Measurements from ENCODE around the gene AFDN. TPM values are rescaled to one million over a fixed set of nuclear protein-coding genes. Genes with fewer than 3 reads are reported as not detected.

AFDN gene
- total RNA-seq, 1 donor from 2014 or later, result 552 TPM

DNA sequence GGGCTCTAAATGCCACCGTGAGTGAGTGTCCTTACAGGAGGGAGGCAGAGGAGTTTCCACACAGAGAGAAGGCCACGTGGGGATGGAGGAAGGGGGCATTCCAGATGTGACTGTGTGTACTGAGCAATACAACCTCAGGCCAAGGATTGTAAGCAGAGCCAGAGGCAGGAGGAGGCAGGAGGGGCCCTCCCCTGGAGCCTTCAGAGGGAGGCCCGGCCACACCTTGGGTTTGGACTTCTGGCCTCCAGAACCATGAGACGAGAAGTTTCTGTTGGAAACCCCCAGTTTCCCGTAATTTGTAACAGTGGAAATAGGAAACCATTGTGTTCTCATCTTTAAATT lies 161.4 kb downstream of the AFDN start:
- Mint-ChIP-seq H3K4me1 (ENCODE audit: low read depth, unreplicated experiment) (no peaks in the 10 kb centered on the region), H3K9me3 (ENCODE audit: unreplicated experiment) (peaks cover 8% of the 10 kb centered on the region), H3K27ac (ENCODE audit: unreplicated experiment) (no peak overlapping the region), H3K27me3 (ENCODE audit: unreplicated experiment) (peaks cover 7% of the 10 kb centered on the region), H3K36me3 (ENCODE audit: unreplicated experiment) (peaks cover 15% of the 10 kb centered on the region), H3K4me3 (ENCODE audit: unreplicated experiment) (no peak overlapping the region)
- TF ChIP-seq, protein P1, sequence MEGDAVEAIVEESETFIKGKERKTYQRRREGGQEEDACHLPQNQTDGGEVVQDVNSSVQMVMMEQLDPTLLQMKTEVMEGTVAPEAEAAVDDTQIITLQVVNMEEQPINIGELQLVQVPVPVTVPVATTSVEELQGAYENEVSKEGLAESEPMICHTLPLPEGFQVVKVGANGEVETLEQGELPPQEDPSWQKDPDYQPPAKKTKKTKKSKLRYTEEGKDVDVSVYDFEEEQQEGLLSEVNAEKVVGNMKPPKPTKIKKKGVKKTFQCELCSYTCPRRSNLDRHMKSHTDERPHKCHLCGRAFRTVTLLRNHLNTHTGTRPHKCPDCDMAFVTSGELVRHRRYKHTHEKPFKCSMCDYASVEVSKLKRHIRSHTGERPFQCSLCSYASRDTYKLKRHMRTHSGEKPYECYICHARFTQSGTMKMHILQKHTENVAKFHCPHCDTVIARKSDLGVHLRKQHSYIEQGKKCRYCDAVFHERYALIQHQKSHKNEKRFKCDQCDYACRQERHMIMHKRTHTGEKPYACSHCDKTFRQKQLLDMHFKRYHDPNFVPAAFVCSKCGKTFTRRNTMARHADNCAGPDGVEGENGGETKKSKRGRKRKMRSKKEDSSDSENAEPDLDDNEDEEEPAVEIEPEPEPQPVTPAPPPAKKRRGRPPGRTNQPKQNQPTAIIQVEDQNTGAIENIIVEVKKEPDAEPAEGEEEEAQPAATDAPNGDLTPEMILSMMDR (IDR thresholded peaks at IDR 0.05; ENCODE audit: partially characterized antibody, unreplicated experiment), result no peak
- DNase-seq, result no peak

- TF ChIP-seq, protein P1 (IDR thresholded peaks at IDR 0.05; ENCODE audit: partially characterized antibody, unreplicated experiment), result no peak
- DNase-seq, result no peak
- Mint-ChIP-seq H3K4me3 (ENCODE audit: unreplicated experiment) (no peak overlapping the region), H3K27me3 (ENCODE audit: unreplicated experiment) (peaks cover 6% of the 10 kb centered on the region), H3K27ac (ENCODE audit: unreplicated experiment) (no peak overlapping the region), H3K4me1 (ENCODE audit: low read depth, unreplicated experiment) (no peaks in the 10 kb centered on the region), H3K9me3 (ENCODE audit: unreplicated experiment) (peaks cover 6% of the 10 kb centered on the region), H3K36me3 (ENCODE audit: unreplicated experiment) (peaks cover 9% of the 10 kb centered on the region)
These were observed 162.5 kb downstream of the AFDN start for GRCh38 chr6:167988945-167989841.

- Mint-ChIP-seq H3K27ac (ENCODE audit: unreplicated experiment) (no peak overlapping the region), H3K4me1 (ENCODE audit: low read depth, unreplicated experiment) (no peaks in the 10 kb centered on the region), H3K27me3 (ENCODE audit: unreplicated experiment) (peaks cover 3% of the 10 kb centered on the region), H3K9me3 (ENCODE audit: unreplicated experiment) (peaks cover 4% of the 10 kb centered on the region), H3K4me3 (ENCODE audit: unreplicated experiment) (no peak overlapping the region), H3K36me3 (ENCODE audit: unreplicated experiment) (no peaks in the 10 kb centered on the region)
- no peak for DNase-seq
- TF ChIP-seq, protein P1 (IDR thresholded peaks at IDR 0.05; ENCODE audit: partially characterized antibody, unreplicated experiment), result no peak
These were observed 163.6 kb downstream of the AFDN start for GRCh38 chr6:167990016-167990945.

DNA sequence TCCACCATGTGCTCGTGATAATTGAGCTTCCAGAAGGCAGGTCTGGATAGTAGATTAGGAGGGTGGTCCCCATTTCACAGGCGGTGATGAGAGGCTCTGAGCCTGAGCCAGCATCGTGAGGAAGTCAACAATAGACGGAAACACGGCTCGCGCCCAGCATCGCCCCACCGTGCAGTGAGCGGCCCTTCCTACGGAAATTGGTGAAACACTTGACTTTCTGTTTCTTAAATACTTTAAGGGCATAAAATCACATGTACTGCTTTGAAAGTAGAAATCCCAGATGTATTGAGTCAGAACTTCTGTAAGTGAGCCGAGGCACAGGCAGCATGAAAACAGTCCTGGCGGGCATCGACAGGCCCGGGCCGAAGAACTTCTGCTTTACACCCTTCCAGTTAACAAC lies 166.5 kb downstream of the AFDN start:
- Mint-ChIP-seq H3K9me3 (ENCODE audit: unreplicated experiment) (peaks cover 5% of the 10 kb centered on the region), H3K4me3 (ENCODE audit: unreplicated experiment) (no peak overlapping the region), H3K36me3 (ENCODE audit: unreplicated experiment) (peaks cover 6% of the 10 kb centered on the region), H3K4me1 (ENCODE audit: low read depth, unreplicated experiment) (peaks cover 2% of the 10 kb centered on the region), H3K27ac (ENCODE audit: unreplicated experiment) (no peak overlapping the region), H3K27me3 (ENCODE audit: unreplicated experiment) (peaks cover 5% of the 10 kb centered on the region)
- no peak for DNase-seq
- TF ChIP-seq, protein P1 (IDR thresholded peaks at IDR 0.05; ENCODE audit: partially characterized antibody, unreplicated experiment), result no peak
